Neuronal stem cell (in vitro differentiated cells): ENCODE results near the gene EMC9.

Experiments used
- DNase-seq: peaks from one replicate; pipeline ENCODE4 v3.0.0-alpha.2; 2013; ENCODE audit warnings: low spot score
- H2AFZ ChIP-seq: one replicate; pipeline ENCODE4 v1.6.1; 2013; ENCODE audit warnings: mild to moderate bottlenecking, low read length, inconsistent platforms
- H2AK5ac ChIP-seq: 2 replicates; pipeline ENCODE4 v1.6.1; 2013; ENCODE audit warnings: low read depth, mild to moderate bottlenecking, inconsistent platforms, low read length, moderate library complexity, mixed read lengths
- H2BK120ac ChIP-seq: 2 replicates; pipeline ENCODE4 v1.6.1; 2013; ENCODE audit warnings: low read depth, mild to moderate bottlenecking, inconsistent platforms, low read length, moderate library complexity, mixed read lengths
- H2BK12ac ChIP-seq: one replicate; pipeline ENCODE4 v1.6.1; 2013; ENCODE audit warnings: low read length, inconsistent platforms
- H2BK15ac ChIP-seq: 2 replicates; pipeline ENCODE4 v1.6.1; 2013; ENCODE audit warnings: mild to moderate bottlenecking, low read length, inconsistent platforms, mixed read lengths
- H2BK5ac ChIP-seq: one replicate; pipeline ENCODE4 v1.6.1; 2013; ENCODE audit warnings: inconsistent platforms, mild to moderate bottlenecking, low read length, moderate library complexity
- H3K14ac ChIP-seq: one replicate; pipeline ENCODE4 v1.6.1; 2013; ENCODE audit warnings: low read length, inconsistent platforms
- H3K18ac ChIP-seq: 2 replicates; pipeline ENCODE4 v1.6.1; 2013; ENCODE audit warnings: low read length, inconsistent platforms
- H3K23ac ChIP-seq: 2 replicates; pipeline ENCODE4 v1.6.1; 2013; ENCODE audit warnings: low read depth, mild to moderate bottlenecking, mixed read lengths, low read length, inconsistent platforms; ENCODE audit not compliant: poor library complexity
- H3K27ac ChIP-seq: replicated peaks from 3 replicates; pipeline ENCODE4 v1.5.1; 2013; ENCODE audit warnings: low read length, inconsistent platforms
- H3K27me3 ChIP-seq, 3 experiments: 2 replicates each; pipeline ENCODE4 v1.6.1; 2013; ENCODE audit warnings: low read length in 3 of 3, mild to moderate bottlenecking in 2 of 3, inconsistent platforms in 1 of 3, low read depth in 1 of 3, mixed read lengths in 1 of 3, moderate library complexity in 1 of 3; ENCODE audit not compliant: control insufficient read depth in 3 of 3, insufficient read depth in 3 of 3
- H3K36me3 ChIP-seq, 2 donors: replicated peaks in 1 of 2; 2 replicates each; pipeline ENCODE4 v1.6.1; 2013; ENCODE audit warnings: low read length in 2 of 2; ENCODE audit not compliant: control insufficient read depth in 2 of 2, insufficient read depth in 2 of 2
- H3K4ac ChIP-seq: 2 replicates; pipeline ENCODE4 v1.6.1; 2013; ENCODE audit warnings: inconsistent platforms, mild to moderate bottlenecking, low read length, moderate library complexity
- H3K4me1 ChIP-seq, 2 donors: 1 replicate in 1 of 2; 2 replicates in 1 of 2; pipeline ENCODE4 v1.6.1; 2013; ENCODE audit warnings: low read length in 2 of 2, low read depth in 1 of 2; ENCODE audit not compliant: control insufficient read depth in 2 of 2, insufficient read depth in 1 of 2
- H3K4me2 ChIP-seq: one replicate; pipeline ENCODE4 v1.6.1; 2013; ENCODE audit warnings: mild to moderate bottlenecking, low read length, inconsistent platforms; ENCODE audit not compliant: insufficient read depth, poor library complexity, severe bottlenecking
- H3K4me3 ChIP-seq, 2 donors: 2 replicates each; pipeline ENCODE4 v1.5.1; 2013; ENCODE audit warnings: low read length in 2 of 2, mild to moderate bottlenecking in 2 of 2, inconsistent platforms in 1 of 2, moderate library complexity in 1 of 2
- H3K79me1 ChIP-seq: one replicate; pipeline ENCODE4 v1.6.1; 2013; ENCODE audit warnings: low read depth, mild to moderate bottlenecking, inconsistent platforms, low read length, moderate library complexity
- H3K9ac ChIP-seq: one replicate; pipeline ENCODE4 v1.6.1; 2013; ENCODE audit warnings: mild to moderate bottlenecking, low read depth, low read length, inconsistent platforms; ENCODE audit not compliant: poor library complexity
- H3K9me3 ChIP-seq, 2 donors: replicated peaks in 1 of 2; 2 replicates each; pipeline versions ENCODE3 to v1.6.1; 2013; ENCODE audit warnings: low read length in 2 of 2, mild to moderate bottlenecking in 2 of 2, inconsistent platforms in 1 of 2, low read depth in 1 of 2, mixed read lengths in 1 of 2, moderate library complexity in 1 of 2; ENCODE audit not compliant: control insufficient read depth in 2 of 2, insufficient read depth in 1 of 2
- H4K8ac ChIP-seq: one replicate; pipeline ENCODE4 v1.6.1; 2013; ENCODE audit warnings: low read depth, mild to moderate bottlenecking, inconsistent platforms, low read length, moderate library complexity
- H4K91ac ChIP-seq: one replicate; pipeline ENCODE4 v1.6.1; 2013; ENCODE audit warnings: low read length, low read depth, mild to moderate bottlenecking, inconsistent platforms; ENCODE audit not compliant: poor library complexity
- WGBS, 2 donors: extraction: QIAGEN DNeasy Blood & Tissue Kit; methylation state at CpG; one replicate each; pipeline ENCODE4 v1.1.7; 2013; ENCODE audit warnings: missing lambda C conversion rate in 2 of 2, mixed read lengths in 1 of 2; ENCODE audit not compliant: insufficient read length in 2 of 2, insufficient replicate concordance in 1 of 2; ENCODE audit errors: extremely low coverage in 2 of 2; 5-methylcytosine and 5-hydroxymethylcytosine counted together

The EMC9 gene

DNA sequence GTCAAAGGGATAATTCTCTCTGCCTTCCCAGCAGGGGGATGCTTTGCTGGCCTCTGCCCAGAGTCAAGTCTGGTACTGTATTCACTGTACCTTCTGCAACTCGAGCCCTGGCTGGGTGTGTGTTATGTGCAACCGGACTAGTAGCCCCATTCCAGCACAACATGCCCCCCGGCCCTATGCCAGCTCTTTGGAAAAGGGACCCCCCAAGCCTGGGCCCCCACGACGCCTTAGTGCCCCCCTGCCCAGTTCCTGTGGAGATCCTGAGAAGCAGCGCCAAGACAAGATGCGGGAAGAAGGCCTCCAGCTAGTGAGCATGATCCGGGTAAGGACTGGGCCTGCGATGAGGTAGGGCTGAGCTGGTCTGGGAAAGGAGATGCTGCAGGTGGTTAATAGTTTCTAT, 9.2 kb upstream of the EMC9 start:
- no peak overlapping the region for H2BK120ac ChIP-seq
- peaks cover 13% of the 10 kb centered on the region for H3K79me1 ChIP-seq
- H3K27ac ChIP-seq = no peak overlapping the region
- H4K91ac ChIP-seq = no peak overlapping the region
- no peak overlapping the region for H2BK12ac ChIP-seq
- no peak overlapping the region for H3K4me3 ChIP-seq
- H4K8ac ChIP-seq = no peak overlapping the region
- no peak overlapping the region for H3K23ac ChIP-seq
- no peak overlapping the region for H3K4me2 ChIP-seq
- no peak overlapping the region for H2AFZ ChIP-seq
- no peak overlapping the region for H2AK5ac ChIP-seq
- no peaks in the 10 kb centered on the region for H3K27me3 ChIP-seq
- no peak overlapping the region for H2BK15ac ChIP-seq
- H3K9me3 ChIP-seq = no peaks in the 10 kb centered on the region
- H3K36me3 ChIP-seq = peaks cover 41 to 63% of the 10 kb centered on the region in 2 donors
- no peak overlapping the region for H3K4ac ChIP-seq
- H3K9ac ChIP-seq = no peak overlapping the region
- no peak overlapping the region for H3K14ac ChIP-seq
- no peak overlapping the region for H3K18ac ChIP-seq
- H2BK5ac ChIP-seq = no peak overlapping the region
- WGBS, 2 donors = no CpG with 5 or more reads among the region's 9 CpGs
- no peak for DNase-seq
- H3K4me1 ChIP-seq = peaks cover 7 to 13% of the 10 kb centered on the region in 2 donors

DNA sequence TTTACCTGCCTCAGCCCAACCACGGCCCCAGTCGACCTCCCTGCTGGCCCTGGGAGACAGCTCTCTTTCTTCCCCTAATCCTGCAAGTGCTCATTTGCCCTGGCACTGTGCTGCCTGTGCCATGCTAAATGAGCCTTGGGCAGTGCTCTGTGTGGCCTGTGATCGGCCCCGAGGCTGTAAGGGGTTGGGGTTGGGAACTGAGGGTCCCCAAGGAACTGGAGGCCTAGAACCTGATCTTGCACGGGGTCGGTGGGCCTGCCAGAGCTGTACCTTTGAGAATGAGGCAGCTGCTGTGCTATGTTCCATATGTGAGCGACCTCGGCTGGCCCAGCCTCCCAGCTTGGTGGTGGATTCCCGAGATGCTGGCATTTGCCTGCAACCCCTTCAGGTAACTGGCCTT, 8.7 kb upstream of the EMC9 start:
- H3K18ac ChIP-seq = no peak overlapping the region
- H2BK15ac ChIP-seq = no peak overlapping the region
- no peak overlapping the region for H4K8ac ChIP-seq
- H3K36me3 ChIP-seq = peaks cover 36 to 59% of the 10 kb centered on the region in 2 donors
- no peak overlapping the region for H2BK120ac ChIP-seq
- no peak overlapping the region for H2BK5ac ChIP-seq
- no peak overlapping the region for H3K4me2 ChIP-seq
- H3K79me1 ChIP-seq = peaks cover 13% of the 10 kb centered on the region
- H2BK12ac ChIP-seq = no peak overlapping the region
- H3K4ac ChIP-seq = no peak overlapping the region
- no peak overlapping the region for H3K27ac ChIP-seq
- H4K91ac ChIP-seq = no peak overlapping the region
- H3K9me3 ChIP-seq = no peaks in the 10 kb centered on the region
- H3K4me3 ChIP-seq = no peak overlapping the region
- no peak overlapping the region for H3K9ac ChIP-seq
- no CpG with 5 or more reads among the region's 9 CpGs for WGBS, 2 donors
- DNase-seq = no peak
- H2AFZ ChIP-seq = no peak overlapping the region
- no peak overlapping the region for H2AK5ac ChIP-seq
- no peak overlapping the region for H3K14ac ChIP-seq
- H3K23ac ChIP-seq = no peak overlapping the region
- no peaks in the 10 kb centered on the region for H3K27me3 ChIP-seq
- peaks cover 7 to 17% of the 10 kb centered on the region in 2 donors for H3K4me1 ChIP-seq

DNA sequence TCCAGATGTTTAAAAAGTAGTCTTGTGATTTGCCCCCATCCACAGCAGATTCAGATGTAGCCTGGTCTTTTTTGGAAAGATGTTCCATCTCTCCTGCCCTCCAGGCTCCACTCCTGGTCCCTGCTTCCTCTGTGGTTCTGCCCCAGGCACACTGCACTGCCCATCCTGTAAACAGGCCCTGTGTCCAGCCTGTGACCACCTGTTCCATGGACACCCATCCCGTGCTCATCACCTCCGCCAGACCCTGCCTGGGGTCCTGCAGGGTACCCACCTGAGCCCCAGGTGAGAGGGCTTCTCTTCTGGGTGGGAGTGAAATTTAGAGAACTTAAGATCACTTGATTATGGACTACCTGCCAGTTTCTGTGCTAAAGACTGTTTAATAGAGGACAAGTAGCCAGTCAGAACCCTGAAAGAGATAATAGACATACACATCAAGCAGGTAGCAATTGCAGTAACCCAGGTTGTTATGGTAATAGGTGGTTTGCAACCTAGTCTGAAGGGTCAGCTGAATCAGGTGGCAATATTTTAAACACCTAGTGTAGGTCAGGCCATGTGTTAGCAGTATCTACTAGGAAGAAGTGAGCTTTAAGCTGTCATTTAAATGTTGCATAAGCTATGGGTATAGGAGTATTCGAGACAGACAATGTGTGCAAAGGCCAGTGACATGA, 8.0 kb upstream of the EMC9 start:
- Histone ChIP-seq H3K4me3 (peak overlapping the region in 1 of 2 donors; percentile 25), H3K14ac (no peak overlapping the region), H3K79me1 (peaks cover 13% of the 10 kb centered on the region), H2BK120ac (no peak overlapping the region), H2BK5ac (no peak overlapping the region), H4K91ac (no peak overlapping the region), H2BK12ac (no peak overlapping the region), H3K9ac (no peak overlapping the region), H3K4me2 (no peak overlapping the region), H4K8ac (no peak overlapping the region), H3K9me3 (no peaks in the 10 kb centered on the region), H3K36me3 (peaks cover 32 to 59% of the 10 kb centered on the region in 2 donors), H3K18ac (no peak overlapping the region), H2BK15ac (no peak overlapping the region), H2AK5ac (no peak overlapping the region), H3K27me3 (no peaks in the 10 kb centered on the region), H3K4ac (no peak overlapping the region), H3K27ac (no peak overlapping the region), H2AFZ (no peak overlapping the region), H3K23ac (no peak overlapping the region), H3K4me1 (peaks cover 7 to 17% of the 10 kb centered on the region in 2 donors)
- no peak for DNase-seq
- WGBS, 2 donors = no CpG with 5 or more reads among the region's 3 CpGs

DNA sequence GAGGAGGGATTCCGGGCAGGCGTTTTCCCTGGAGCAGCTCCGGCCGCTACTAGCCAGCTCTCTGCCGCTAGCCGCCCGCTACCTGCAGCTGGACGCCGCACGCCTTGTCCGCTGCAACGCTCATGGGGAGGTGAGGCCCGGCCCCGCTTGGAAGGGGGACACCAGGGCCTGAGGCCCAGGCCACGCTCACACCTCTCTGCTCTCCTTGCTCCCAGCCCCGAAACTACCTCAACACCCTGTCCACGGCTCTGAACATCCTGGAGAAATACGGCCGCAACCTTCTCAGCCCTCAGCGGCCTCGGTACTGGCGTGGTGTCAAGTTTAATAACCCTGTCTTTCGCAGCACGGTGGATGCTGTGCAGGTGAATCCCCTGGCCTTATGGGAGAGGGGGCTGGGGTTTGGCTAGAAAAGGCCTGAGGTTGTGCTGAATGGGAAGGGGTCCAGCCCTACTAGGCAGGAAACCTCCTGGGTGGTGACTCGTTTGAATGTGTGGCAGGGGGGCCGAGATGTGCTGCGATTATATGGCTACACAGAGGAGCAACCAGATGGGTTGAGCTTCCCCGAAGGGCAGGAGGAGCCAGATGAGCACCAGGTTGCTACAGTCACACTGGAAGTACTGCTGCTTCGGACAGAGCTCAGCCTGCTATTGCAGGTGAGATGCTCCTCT, 6.5 kb upstream of the EMC9 start:
- Histone ChIP-seq H2AFZ (peak overlapping the region; percentile 95), H4K91ac (no peak overlapping the region), H3K4me1 (peaks cover 7 to 17% of the 10 kb centered on the region in 2 donors), H3K27me3 (no peaks in the 10 kb centered on the region), H3K9ac (peak overlapping the region; percentile 97), H3K4ac (no peak overlapping the region), H3K4me3 (peak overlapping the region; percentile 89 to 96), H3K27ac (no peak overlapping the region), H2BK12ac (no peak overlapping the region), H3K23ac (peak overlapping the region; percentile 11), H3K4me2 (peak overlapping the region; percentile 97), H4K8ac (no peak overlapping the region), H2BK120ac (no peak overlapping the region), H2BK5ac (peak overlapping the region; percentile 67), H3K9me3 (no peaks in the 10 kb centered on the region), H2AK5ac (peak overlapping the region; percentile 86), H2BK15ac (peak overlapping the region; percentile 30), H3K14ac (peak overlapping the region; percentile 79), H3K36me3 (peaks cover 35 to 65% of the 10 kb centered on the region in 2 donors), H3K79me1 (peaks cover 13% of the 10 kb centered on the region), H3K18ac (peak overlapping the region; percentile 91)
- WGBS, 2 donors = no CpG with 5 or more reads among the region's 29 CpGs
- DNase-seq = no peak
